ENCODE results near the gene PPP1R18.
"Not testable (repeated sequence)": the region's sequence is repeated elsewhere in the genome, so short reads cannot be mapped to it uniquely, and the experiment has no call there.

The PPP1R18 gene, protein sequence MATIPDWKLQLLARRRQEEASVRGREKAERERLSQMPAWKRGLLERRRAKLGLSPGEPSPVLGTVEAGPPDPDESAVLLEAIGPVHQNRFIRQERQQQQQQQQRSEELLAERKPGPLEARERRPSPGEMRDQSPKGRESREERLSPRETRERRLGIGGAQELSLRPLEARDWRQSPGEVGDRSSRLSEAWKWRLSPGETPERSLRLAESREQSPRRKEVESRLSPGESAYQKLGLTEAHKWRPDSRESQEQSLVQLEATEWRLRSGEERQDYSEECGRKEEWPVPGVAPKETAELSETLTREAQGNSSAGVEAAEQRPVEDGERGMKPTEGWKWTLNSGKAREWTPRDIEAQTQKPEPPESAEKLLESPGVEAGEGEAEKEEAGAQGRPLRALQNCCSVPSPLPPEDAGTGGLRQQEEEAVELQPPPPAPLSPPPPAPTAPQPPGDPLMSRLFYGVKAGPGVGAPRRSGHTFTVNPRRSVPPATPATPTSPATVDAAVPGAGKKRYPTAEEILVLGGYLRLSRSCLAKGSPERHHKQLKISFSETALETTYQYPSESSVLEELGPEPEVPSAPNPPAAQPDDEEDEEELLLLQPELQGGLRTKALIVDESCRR

DNA sequence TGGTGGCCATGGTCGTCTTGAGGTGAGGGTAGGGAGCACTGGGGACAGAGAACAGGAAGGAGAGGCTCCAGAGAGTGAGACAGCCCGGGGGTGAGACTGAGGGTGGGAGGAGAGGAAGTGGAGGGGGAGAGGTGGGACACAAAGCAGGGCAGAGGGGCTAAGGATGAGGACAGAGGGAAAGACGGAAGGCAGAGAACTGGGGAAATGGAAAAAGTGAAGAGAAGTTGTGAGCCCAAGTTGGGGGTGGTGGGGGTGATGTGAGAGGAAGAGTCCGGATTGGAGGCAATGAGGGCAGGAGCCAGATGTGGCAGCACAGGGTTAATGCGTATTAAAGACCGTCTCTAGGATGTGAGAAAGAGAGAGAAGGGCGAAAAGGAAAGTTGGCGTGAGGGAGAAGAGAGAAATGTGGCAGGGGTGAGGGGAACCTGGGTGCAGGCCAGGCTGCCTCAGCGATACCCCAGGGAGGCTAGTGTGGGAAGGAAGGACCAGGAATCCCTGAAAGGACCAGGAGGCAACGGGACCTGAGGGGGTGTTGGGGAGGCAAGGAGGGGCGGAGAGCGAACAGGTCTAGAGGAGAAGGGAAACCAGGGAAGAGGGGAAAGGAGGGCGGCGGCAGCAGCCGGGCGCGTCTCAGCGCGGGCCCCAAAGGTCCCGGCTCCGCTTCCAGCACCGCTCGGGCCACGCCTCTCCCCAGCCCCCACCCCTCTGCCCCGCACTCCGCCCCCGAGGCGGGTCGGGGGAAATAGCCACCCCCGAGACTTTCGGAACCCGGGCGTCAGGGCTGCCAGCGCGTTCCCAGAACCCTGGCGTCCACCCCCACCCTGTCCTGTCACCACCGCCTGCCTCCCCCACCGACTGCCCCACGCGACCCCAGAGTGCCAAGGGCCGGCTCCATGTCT lies at the start of gene PPP1R18:
PPP1R18 (minus strand) TSS at position 637 of the 899 bp plus-strand sequence; CDS start at position 10, 627 bp downstream.
- no peak for DNase-seq

DNA sequence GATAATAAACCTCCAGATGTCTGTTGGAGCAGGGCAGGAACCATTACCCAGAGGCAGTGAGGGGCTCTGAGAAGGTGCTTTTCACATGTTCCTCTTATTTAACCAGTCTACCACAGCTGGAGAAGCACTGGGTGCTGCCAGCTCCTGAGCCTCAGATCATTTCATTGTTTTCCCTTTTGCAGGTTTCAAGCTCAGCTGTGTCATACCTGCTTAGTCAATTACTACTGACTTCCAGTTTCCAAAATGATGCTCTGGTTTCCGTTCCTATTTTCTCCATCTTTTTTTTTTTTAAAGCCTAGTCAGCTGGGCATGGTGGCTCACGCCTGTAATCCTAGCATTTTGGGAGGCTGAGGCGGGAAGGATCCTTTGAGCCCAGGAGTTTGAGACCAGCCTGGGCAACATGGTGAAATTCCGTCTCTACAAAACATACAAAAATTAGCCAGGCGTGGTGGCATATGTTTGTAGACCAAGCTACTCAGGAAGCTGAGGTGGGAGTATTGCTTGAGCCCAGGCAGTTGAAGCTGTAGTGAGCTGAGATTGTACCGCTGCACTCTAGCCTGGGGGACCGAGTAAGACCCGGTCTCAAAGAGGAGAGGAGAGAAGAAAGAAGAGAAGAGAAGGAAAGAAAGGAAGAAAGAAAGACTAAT lies 49.3 kb upstream of the PPP1R18 start:
- no peak for DNase-seq

DNA sequence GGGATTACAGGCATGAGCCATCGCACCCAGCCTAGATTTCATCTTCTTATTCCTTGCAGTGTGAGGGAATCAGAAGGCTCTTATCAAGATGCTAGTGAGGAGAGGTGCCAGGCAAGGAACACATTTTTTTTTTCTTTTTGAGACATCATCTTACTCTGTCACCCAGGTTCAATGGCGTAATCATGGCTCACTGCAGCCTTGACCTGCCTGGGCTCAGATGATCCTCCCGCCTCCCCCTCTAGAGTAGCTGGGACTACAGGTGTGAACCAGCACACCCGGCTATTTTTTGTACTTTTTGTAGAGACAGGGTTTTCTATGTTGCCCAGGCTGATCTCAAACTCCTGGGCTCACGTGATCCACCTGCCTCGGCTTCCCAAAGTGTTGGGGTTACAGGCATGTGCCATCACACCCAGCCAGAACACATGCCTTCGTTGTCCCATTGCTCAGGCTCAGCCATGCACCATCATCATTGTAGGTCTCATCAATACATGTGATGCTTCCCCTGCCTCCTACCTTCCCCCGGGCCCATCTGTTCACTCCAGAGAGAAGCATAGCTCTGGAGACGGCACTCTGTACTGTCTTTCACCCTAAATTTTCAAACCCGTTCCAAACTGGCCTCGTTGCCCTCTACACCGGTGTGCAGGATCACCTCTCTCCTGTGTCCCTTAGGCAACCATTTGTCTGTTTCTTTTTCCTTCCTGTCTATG lies 45.9 kb upstream of the PPP1R18 start:
- no peak for DNase-seq

DNA sequence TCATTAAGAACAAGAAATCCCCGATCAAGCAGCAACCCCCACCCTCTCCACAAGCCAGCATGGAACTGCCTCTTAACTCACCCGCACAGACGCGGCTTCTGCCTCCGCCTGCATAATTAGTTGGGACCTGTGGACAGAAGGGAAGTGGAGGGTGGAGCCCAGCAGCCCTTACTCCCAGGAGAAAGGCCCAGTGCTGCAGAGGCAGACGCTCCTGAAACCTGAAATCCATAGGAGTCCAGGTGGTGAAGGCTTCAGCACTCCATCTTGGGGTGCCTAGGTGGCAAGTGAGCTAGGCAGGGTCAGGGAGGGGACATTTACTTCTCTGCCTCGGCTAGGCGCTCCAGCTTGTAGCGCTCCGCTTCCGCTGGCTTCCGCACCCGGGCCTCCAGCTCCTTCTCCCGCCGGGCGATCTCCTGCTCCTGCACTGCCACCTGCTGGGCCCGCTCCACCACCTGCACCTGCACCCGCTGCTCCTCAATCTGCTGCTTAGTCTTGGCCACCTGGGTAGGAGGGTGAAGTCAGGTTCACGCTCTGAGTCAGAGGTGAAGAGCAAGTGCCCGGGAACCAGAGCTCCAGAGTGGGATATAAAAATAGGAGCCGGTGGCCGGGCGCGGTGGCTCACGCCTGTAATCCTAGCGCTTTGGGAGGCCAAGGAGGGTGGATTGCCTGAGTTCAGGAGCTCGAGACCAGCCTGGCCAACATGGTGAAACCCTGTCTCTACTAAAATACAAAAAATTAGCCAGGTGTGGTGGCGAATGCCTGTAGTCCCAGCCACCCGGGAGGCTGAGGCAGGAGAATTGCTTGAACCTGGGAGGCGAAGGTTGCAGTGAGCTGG lies 44.4 kb upstream of the PPP1R18 start:
- DNase-seq, result no peak

DNA sequence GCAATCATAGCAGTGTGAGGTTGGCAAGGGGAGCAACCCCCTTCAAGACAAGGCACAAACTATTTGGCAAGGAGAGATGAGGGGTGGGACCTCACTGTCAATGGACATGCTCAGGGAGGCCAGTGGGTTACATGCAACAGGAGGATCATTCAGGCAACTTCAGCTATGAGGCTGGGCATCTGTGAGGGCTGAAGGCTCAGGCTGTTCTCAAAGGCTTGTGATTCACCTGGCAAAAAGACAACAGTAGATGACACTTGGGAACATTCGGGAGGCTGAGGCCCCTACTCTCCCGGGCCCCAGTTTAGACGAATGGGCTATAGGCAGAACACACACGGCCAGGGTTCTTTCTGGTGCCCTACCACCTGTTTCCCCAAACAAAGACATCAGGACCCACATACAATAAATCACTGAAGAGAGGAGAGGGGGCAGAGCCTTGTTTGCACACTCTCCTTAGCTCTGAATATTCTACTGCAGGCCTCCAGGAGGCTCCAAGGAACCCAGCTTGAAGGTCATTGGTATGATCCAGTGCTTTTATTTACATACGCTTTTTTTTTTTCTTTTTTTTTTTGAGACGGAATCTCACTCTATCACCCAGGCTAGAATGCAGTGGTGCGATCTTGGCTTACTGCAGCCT lies 41.6 kb upstream of the PPP1R18 start:
- DNase-seq, result no peak

DNA sequence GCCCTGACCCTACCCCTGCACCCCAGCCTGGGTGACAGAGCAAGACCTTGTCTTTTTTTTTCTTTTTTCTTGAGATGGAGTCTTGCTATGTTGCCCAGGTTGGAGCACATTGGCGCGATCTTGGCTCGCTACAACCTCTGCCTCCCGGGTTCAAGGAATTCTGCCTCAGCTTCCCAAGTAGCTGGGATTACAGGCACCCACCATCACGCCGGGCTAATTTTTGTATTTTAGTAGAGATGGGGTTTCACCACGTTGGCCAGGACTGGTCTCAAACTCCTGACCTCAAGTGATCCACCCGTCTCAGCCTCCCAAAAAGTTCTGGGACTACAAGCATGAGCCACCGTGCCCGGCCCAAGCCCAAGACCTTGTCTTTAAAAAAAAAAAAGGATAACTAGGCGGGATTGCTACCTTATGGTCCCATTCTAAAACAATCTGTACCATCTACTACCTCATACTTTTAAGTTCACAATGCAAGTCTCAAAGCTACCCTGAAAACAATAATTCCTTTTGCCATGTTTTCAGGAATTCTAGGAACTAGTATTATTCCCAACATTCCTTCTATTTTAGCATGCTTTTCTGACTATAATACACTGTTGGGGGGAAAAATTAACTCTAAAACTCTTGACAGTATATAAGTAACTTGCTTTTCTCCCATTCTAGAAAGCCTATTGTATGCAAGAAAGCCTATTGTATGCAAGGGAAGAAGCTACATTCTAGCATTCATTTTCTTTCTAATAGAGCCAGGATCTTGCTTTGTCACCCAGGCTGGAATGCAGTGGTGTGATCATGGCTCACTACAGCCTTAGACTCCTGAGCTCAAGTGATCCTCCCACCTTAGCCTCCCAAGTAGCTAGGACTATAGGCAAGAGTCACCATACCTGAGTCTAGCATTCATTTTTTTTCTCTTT lies 40.3 kb upstream of the PPP1R18 start:
- no peak for DNase-seq

DNA sequence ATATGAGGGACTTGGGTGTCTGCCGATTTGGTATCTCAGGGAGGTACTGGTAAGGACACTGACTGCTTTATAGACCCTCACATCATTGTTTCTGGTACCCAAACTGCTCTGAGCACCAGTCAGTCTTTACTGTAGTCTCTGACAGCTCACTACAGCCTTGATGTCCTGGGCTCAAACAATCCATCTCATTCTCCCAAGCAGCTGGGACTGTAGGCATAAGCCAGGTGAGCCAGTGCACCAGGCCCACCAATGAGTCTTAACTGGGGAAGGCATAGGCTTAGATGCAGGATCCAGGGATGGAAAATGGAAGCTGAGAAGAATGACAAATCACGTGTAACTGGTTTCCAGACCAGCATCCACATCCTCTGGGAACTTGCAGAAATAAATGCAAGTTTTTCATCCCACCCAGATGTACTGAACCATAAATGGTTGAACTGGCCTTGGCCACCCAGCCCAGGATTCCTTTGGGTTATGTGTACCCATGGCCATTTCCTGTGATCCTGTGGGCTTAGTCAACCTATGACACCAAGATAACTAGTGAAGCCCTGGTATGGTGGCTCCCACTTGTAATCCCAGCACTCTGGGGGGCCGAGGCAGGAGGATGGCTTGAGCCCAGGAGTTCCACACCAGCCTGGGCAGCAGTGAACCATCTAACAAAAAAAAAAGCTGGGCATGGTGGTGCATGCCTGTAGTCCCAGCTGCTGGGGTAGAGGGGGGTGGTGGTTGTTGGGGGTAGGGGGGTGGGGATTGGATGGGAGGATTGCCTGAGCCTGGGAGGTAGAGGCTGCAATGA lies 39.5 kb upstream of the PPP1R18 start:
- DNase-seq, result no peak

DNA sequence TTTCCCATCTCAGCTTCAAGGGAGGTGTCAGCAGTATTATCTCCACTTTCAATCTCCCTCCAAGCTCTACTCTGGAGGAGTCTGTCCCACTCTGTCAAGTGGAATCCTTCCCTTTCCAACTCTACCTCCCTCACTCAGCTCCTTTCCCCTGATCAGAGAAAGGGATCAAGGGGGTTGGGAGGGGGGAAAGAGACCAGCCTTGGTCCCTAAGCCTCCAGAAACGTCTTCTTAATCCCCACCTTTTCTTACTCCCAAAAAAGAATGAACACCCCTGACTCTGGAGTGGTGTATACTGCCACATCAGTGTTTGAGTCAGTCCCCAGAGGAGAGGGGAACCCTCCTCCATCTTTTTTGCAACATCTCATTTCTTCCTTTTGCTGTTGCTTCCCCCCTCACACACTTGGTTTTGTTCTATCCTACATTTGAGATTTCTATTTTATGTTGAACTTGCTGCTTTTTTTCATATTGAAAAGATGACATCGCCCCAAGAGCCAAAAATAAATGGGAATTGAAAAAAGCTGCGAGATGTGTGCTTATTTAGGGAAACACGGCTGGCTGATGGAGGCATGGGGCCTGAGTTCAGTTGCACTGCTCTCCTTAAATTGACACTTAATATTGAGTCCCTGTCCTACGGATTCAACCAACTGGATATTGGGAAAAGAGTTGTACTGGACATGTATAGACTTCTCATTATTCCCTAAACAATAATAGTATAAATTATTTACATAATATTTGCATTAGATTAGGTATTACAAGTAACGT lies 38.6 kb upstream of the PPP1R18 start:
- DNase-seq, result no peak

DNA sequence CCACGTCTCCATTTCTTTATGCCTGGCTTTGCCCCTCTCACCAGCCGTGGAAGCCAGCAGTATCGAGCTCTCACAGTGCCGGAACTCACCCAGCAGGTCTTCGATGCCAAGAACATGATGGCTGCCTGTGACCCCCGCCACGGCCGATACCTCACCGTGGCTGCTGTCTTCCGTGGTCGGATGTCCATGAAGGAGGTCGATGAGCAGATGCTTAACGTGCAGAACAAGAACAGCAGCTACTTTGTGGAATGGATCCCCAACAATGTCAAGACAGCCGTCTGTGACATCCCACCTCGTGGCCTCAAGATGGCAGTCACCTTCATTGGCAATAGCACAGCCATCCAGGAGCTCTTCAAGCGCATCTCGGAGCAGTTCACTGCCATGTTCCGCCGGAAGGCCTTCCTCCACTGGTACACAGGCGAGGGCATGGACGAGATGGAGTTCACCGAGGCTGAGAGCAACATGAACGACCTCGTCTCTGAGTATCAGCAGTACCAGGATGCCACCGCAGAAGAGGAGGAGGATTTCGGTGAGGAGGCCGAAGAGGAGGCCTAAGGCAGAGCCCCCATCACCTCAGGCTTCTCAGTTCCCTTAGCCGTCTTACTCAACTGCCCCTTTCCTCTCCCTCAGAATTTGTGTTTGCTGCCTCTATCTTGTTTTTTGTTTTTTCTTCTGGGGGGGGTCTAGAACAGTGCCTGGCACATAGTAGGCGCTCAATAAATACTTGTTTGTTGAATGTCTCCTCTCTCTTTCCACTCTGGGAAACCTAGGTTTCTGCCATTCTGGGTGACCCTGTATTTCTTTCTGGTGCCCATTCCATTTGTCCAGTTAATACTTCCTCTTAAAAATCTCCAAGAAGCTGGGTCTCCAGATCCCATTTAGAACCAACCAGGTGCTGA lies 37.6 kb upstream of the PPP1R18 start:
- DNase-seq, result not testable (repeated sequence)

DNA sequence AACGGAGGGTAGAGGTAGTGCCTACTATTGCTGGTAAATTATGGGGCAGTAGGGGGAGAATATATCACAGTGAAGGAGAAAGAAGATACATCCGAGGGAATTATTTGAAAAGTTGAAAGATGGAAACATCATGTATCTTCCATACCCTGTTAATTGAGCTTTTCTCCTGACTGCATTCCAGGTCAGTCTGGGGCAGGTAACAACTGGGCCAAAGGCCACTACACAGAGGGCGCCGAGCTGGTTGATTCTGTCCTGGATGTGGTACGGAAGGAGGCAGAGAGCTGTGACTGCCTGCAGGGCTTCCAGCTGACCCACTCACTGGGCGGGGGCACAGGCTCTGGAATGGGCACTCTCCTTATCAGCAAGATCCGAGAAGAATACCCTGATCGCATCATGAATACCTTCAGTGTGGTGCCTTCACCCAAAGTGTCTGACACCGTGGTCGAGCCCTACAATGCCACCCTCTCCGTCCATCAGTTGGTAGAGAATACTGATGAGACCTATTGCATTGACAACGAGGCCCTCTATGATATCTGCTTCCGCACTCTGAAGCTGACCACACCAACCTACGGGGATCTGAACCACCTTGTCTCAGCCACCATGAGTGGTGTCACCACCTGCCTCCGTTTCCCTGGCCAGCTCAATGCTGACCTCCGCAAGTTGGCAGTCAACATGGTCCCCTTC lies 36.9 kb upstream of the PPP1R18 start:
- DNase-seq, result not testable (repeated sequence)

DNA sequence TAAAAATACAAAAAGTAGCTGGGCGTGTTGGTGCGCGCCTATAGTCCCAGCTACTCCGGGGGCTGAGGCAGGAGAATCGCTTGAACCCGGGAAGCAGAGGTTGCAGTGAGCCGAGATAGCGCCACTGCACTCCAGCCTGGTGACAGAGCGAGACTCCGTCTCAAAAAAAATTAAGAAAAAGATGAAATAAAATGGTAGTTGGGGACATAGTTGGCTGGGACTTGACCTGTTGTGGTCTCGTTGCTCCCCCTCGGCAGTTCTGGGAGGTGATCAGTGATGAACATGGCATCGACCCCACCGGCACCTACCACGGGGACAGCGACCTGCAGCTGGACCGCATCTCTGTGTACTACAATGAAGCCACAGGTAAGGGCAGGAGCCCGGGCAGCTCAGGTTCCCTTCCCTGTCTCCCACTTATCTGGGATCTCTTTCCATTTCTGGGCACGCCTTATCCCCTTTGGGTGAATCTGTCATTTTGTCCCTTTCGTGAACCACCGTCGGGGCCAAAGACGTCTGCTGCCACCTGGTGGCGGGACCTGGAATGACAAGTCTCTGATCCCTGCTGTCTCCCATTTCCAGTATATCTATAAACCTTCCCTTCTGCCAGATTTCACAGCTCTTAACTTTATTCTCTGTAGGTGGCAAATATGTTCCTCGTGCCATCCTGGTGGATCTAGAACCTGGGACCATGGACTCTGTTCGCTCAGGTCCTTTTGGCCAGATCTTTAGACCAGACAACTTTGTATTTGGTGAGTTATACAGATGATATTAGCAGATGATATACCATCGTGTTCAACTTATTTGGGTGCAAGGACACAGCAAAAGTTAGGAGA lies 36.1 kb upstream of the PPP1R18 start:
- no peak for DNase-seq

DNA sequence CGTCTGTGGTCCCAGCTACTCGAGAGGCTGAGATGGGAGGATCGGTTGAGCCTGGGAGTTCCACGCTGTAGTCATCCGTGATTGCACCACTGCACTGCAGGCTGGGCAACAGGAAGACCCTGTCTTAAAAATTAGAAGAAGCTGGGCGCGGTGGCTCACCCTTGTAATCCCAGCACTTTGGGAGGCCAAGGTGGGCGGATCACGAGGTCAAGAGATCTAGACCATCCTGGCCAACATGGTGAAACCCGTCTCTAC lies 35.5 kb upstream of the PPP1R18 start:
- DNase-seq, result not testable (repeated sequence)

DNA sequence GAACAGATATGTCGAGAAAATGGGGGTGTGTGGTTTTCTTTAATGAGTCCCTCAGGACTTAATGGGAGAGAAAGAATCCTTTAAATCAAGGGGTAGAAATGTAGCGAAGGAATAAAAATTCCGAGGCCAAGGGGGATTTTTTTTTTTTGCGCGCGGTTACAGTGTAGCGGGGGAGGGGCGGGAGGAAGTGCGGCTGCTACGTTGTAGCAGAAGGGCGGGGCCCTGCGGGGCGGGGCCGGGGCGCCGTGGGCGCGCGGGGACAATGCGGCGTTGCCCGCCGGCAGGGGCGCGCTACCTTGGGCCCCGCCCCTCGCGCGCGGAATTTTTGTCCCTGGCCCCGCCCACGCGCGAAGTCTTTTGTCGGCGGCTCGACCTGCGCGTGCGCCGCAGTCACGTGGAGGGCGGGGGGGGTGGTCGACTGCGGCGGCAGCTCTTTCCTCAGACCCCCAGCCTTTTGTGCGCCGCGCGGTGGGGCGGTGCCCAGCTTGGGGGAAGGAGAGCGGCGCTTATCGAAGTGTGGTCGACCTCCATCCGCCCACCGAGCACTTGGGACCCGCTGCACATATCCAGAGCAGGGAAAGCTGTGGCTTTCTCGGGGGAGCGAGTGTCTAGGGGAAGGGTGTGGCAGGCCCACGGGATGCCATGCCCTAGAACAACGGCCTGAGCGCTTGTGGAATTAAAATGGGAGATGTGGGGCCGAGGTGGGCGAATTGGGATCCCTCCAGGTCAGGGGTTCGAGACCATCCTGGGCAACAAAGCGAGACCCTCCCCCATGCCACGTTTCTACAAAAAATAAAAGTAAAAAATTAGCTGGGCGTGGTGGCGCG lies 35.0 kb upstream of the PPP1R18 start:
- DNase-seq, result peak; percentile 74

DNA sequence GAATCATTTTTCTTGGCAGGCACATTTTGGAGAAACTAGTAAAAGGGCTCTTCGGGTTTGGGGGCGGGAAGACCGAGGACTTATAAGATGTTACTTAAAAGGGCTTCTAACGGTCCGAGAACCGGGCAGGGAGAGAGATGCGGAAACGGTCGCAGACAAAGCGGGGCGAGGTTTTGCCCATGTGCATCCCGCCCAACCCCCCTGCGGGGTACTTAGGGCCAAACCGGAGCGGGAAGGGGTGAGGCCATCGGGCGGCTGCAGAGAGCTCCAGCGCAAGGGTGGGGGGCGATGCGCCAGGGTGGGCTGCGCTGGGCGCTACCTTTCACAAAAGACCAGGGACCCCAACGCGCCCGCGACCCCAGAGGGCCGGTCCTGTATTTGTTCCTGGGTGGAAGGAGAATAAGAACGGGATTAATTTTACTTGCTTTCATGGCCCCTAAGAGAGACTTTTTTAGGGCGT lies 34.3 kb upstream of the PPP1R18 start:
- DNase-seq, result no peak

Measured in amniotic stem cell (primary cell).